Cerebellar nuclear complex (tissue), 1 donor: ENCODE results near the gene SESTD1.
"Not testable (repeated sequence)": the region's sequence is repeated elsewhere in the genome, so short reads cannot be mapped to it uniquely, and the experiment has no call there.

ENCODE experiments used
- DNase-seq, 2 experiments: peaks; one replicate each; lab custom pipeline; 2025; lab: John Stamatoyannopoulos, UW

Gene SESTD1

DNA sequence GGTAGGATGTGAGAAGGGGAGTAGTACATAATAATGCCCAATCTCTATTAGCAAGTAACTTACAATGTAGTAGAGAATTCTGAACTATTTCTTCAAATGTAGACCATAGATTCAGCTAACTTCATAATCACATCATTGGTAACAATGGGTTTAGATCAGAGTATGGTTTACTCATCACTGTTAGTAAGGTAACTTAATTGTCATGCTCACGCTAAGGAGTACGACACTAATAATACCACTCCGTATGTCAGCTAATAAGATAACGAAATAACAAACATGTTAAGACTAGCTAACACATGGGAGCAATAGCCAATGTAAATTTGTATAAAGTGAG, 158.3 kb downstream of the SESTD1 start:
- DNase-seq, result no peak

DNA sequence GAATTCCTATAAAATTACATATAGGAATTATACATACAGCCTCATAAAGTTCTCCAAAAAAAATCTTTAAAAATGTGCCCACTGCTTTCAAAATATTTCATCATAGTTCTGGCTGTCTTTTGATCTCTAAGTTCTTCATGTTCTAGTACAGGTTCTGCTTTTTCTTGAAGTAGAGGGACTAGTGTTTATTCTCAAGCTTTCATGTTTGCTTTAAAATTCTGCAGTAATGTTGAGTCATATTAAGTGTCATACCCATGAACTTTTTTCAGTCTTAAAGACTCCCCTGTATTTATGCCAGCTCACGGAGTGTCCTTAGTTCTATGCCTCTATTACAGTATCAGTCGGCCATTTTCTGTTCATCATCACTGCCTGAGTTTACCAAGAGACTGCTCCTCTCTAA, 159.9 kb downstream of the SESTD1 start:
- DNase-seq, result no peak

DNA sequence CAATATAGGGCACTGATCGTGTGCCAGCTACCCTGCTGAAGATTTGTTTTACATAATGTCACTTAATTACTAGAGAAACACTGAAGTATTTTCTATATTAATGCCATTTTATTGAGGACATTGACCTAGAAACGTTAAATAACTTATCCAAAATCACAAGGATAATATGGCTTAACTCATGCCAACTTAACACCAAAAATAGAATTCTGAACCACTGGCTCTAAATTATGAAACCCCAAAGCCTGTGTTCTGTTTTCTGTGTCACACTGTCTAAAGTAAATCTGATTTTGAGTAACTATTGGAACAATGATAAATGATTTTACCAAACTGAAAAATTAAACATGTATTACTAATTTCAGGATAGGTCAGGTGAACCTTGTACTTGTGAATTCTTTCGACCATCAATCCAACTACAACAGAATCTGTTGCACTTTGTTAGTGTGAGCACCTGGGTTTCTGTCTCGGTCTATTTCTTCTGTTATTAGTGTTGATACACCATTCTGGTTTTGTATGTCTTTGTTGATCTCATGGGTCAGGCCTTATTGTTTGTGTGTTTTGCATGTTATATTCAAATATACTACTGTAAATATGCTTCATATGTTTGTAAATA, 166.4 kb downstream of the SESTD1 start:
- DNase-seq, result no peak

DNA sequence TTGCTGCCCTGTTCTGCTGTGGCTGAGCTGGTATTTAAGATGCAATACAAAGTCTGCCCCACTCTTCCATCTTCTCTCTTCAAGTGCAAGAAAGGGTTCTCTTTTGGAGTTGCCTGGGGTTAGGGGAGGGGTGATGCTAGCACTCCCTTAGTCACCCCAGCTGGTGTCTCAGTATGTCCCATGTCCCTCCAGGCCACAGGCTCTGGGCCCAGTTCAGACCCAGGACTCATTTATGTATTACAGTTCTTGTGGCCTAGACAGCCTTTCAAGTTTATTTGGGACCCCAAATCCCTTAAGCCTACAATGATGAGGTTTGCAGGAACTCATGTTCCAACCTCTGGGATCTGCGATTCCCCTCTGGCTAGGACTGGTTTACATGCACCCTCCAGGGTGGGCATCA, 167.5 kb downstream of the SESTD1 start:
- DNase-seq, result no peak

DNA sequence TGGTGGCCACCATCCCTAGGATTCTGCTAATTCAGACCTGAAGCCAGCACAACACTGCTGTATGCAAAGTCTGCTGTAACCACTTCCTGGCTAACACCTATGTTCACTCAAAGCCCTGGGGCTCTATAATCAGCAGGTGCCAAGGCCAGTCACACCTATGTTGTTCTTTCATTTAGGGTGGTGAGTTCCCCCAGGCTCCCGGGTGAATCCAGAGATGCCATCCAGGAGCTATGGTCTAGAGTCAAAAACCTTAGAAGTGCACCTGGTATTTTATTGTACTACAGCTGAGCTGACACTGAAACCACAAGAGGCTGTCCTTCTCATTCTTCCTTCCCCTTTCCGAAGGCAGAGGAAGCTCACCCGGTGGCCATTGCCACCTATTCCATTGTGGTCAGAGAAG, 168.5 kb downstream of the SESTD1 start:
- no peak for DNase-seq

- DNase-seq, result not testable (repeated sequence)
Measured at GRCh38 chr2:179092912-179093311, 171.7 kb downstream of the SESTD1 start.

DNA sequence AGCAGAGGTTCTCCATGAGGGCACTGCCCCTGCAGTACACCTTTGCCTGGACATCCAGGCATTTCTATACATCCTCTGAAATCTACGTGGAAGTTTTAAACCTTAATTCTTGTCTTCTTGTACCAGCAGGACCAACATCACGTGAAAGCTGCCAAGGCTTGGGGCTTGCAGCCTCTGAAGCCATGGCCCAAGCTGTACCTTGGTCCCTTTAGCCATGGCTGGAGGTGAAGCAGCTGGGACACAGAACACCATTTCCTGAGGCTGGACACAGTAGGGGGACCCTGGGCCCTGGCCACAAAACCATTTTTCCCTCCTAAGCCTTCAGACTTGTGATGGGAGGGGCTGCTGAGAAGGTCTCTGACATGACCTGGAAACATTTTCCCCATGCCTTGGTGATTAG, 181.9 kb downstream of the SESTD1 start:
- no peak for DNase-seq

DNA sequence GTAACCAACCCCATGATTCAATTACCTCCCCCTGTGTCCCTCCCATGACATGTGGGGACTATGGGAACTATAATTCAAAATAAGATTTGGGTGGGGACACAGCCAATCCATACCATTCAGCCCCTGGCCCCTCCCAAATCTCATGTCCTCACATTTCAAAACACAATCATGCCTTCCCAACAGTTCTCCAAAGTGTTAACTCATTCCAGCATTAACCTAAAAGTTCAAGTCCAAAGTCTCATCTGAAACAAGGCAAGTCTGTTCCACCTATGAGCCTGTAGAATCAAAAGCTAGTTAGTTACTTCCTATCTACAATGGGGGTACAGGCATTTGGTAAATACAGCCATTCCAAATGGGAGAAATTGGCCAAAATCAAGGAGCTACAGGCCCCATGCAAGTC, 182.7 kb downstream of the SESTD1 start:
- DNase-seq, result no peak

GRCh38 chr2:179072527-179072926, 192.1 kb downstream of the SESTD1 start:
- DNase-seq, result no peak

GRCh38 chr2:179071810-179072355, 192.7 kb downstream of the SESTD1 start:
- no peak for DNase-seq

DNA sequence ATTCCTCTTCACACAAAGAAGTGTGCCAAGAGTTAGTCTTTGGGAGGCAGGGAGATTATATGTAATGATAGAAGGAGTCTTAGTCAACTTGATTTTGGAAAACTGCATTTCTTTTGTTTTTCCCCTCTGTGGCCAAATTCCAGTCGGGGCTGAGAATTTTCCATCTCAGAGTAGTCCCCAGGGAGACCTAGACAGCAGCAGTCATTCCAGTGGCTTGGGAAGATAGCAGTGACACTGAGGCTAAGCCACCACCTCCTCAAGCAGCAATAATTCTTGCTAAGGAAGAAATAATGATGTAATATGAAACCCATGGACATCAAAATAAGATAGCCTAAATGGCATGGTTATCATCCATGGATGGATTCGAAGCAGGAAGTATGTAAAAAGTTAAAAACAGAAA, 193.7 kb downstream of the SESTD1 start:
- no peak for DNase-seq

- no peak for DNase-seq
Measured at GRCh38 chr2:179069685-179070084, 194.9 kb downstream of the SESTD1 start.

GRCh38 chr2:179068991-179069643, 195.5 kb downstream of the SESTD1 start:
- no peak for DNase-seq

DNA sequence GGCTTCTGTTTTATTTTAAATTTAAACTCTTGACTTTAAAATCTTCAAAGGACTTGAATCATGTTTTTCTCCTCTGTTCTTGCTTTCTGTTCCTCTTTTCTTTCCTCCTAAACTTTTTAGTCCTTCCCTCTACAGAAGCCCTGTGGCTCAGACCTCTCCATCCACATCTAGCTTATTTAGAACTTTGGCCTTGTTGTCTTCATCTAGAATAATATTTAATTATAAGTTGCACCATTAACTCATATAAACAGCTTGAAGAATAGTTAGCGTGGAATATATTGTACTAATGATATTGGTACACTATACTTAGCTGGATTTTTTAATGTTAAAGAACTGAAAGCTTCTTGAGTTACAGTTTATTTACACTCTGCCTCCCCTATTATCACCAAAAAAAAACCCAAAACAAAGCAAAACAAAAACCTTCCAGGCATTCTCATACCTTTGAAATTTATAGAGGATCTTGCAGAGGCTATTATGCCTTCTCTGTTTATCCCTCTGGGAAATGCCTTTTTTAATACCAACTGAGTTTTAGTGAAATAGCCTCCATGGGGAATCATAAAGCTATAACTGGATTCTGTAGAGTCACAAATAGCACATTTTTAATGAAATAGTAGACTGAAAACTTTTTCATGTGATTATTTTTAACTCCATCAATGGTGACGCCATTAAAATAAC, 205.5 kb downstream of the SESTD1 start:
- no peak for DNase-seq

DNA sequence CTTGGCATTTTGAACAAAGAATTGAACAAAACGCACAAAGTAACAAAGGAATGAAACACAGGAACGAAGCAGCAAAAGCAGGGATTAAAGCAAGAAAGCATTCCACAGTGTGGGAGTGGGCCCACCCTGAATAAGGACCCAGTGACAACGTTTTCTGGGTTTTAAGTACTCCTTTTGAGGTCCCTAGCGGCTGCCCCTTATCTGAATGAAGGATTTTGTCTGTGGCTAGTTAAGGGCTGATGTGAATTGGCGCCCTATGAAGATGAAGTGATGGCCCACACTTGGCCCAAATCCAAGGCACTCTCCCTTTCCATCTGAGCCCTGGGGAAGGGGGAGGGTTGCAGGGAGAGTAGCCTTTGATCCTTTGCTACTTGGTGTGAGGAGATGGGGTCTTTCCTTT, 206.9 kb downstream of the SESTD1 start:
- DNase-seq, result no peak

- not testable (repeated sequence) for DNase-seq
Measured at GRCh38 chr2:179053568-179053967, 211.1 kb downstream of the SESTD1 start.
